Activated CD8-positive, alpha-beta memory T cell treated with anti-CD3 and anti-CD28 coated beads for 24 hours (primary cell): ENCODE measurements around the gene GOLGA8Q.
"Not testable (repeated sequence)": the region's sequence is repeated elsewhere in the genome, so short reads cannot be mapped to it uniquely, and the experiment has no call there.

Experiments
- DNase-seq: peaks from one replicate; pipeline ENCODE4 v3.0.0-alpha.2; 2020

GOLGA8Q gene

GRCh38 chr15:30551750-30552149 lies at the start of gene GOLGA8Q:
Gene GOLGA8Q (plus strand): TSS chr15:30552050. CDS start chr15:30552078, 28 bp downstream.
- not testable (repeated sequence) for DNase-seq

DNA sequence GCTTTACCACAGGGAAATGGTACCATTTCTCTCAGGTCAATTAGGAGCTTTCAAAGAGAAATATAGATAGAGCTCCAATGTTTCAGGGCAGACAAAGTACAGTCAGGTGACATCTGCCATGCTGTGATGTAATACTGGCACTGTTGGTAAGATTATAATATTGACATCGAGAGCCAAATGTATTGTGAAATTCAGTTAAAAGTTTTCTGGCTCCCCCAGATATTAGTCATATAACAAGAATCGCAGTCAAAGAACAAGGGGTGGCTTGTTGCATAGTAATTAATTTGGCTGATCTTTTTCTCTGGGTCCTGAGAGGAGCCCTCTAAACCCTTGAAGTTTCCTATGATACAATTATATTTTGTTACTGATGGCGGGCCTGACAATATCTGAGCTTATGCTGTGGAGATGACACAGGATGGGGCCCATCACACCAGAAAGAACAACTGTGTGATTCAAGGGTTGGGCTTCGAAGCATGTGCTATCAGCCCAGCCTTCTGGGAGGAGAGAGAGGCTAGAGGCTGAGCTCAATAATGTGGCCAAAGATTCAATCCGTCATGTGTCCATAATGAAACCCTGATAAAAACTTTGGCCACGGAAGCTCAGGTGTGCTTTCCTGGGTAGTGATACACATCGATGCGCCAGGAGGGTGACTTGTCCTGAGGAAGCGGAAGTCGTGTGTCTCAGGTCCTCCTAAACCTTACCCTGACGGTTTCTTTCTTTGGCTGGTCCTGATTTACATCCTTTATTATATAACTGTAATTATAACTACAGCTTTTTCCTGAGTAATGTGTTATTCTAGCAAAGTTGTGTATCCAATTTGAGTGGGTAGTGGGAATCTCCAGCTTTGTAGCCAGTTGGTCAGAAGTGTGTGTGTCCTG lies 48.7 kb upstream of the GOLGA8Q start:
- not testable (repeated sequence) for DNase-seq

- not testable (repeated sequence) for DNase-seq
These were observed 47.5 kb upstream of the GOLGA8Q start for GRCh38 chr15:30504162-30504843.

GRCh38 chr15:30514545-30514944 lies 37.3 kb upstream of the GOLGA8Q start:
- DNase-seq: not testable (repeated sequence)

DNA sequence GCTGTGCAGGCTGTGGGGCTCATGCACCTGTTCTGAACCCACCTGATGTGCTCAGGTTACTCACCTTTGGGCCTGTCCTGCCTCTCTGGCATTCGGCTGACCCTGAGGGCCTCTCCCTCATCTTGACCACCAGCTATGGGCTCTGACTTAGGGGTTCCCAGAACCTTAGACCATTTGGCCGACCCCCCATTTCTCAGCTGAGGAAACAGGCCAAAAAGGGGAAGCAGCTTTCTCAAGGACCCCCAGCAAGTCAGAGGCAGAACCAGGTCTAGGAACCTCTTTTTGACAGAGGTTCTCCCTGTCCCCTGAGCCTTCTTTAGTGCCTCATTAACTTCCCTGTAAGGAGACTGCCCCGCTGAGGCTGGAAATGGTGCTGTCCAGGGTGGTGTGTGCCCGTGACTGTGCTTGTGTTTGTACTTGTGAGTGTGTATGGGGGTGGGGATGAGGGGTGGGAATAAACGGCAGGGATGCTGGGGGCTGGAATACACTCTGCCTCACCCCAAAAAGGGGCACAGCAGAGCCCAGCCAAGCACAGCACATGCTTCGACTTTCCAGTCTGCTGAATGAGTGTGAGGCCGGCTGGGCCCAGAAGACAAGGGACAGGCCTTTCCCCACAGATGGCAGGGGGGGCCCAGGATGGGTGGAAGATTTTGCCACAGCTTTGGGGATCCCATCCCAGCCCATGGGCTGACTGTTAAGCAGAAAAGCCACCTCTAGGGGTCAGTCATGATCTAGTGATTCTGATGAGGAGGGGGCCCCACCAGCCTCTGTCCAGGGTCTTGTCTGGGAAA lies 28.2 kb upstream of the GOLGA8Q start:
- DNase-seq: not testable (repeated sequence)

DNA sequence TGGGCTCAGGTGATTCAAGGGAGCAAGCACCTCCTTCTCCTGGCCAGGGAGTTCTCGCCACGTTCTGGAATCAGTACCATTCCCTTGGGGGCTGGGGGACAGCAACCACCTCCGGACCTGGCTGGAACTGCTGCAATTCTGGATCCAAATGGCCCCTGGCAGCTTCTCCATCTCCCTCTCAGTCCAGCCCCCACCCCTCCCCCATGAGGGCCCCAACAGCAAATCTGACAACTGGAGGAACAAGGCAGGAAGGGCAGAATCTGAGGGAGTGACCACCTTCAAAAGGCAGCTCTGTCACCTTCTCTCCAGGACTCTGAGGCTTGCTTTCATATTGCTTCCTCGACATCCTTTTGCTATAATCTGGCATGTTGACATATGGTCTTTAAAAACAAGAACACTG lies 25.9 kb upstream of the GOLGA8Q start:
- DNase-seq: not testable (repeated sequence)

DNA sequence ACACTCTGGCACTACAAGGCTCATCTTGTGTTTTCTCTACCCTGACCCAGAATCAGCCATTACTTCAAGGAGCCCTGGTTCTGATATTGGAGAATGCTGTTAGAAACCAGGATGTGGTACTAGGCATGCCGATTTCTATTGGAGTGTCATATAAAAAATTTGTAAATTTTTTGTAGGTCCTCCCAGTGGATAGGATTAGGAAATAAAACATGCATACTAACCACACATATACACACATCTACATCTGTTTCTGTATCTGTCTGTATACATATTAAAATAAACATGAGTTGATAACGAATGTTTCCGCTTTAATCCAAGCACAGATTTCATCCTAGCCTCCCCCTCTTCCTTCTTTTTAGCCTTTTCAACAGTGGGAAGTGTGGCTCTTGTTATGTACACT lies 22.8 kb upstream of the GOLGA8Q start:
- not testable (repeated sequence) for DNase-seq

DNA sequence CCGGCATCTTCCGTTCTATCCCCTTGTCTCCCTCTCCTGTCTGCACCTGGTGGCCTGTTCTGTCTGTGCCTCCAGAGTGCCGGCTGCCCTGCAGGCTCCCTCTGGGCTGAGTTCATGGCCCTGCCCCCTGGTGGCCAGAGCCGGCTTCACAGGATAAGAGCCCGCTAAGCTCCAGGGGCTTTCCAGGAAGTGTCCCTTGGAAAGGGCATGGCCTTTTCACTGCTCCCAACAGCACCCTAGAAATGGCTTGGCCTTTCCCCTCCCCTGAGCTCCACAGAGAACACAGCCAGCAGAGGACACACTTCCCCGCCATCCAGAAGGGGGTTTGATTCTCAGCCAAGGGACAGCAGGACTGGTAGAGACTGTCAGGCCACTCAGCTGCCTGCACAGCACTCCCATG lies 15.1 kb downstream of the GOLGA8Q start:
- DNase-seq: not testable (repeated sequence)

DNA sequence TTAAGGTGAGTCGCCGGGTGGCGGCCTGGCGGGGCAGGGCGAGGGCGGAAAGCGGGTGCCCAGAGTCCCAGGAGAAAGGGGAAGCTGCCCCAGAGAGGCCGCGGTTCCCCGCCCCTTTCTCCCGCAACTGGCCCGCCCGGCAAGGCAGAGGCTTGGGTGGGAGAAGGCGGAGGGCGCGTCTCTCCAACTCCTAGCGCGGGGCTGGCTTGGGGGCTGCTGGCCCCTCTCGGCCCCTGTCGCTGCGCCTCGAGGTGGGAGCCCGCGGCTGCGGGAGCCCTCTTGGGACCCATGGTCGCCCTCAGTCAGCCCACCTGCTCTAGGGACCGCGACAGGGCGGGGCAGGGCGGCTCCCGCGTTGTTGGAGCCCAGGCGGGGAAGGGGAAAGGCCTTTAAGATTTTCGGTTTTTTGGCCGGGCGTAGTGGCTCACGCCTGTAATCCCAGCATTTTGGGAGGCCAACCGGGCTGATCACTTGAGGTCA lies 21.2 kb downstream of the GOLGA8Q start:
- not testable (repeated sequence) for DNase-seq

DNA sequence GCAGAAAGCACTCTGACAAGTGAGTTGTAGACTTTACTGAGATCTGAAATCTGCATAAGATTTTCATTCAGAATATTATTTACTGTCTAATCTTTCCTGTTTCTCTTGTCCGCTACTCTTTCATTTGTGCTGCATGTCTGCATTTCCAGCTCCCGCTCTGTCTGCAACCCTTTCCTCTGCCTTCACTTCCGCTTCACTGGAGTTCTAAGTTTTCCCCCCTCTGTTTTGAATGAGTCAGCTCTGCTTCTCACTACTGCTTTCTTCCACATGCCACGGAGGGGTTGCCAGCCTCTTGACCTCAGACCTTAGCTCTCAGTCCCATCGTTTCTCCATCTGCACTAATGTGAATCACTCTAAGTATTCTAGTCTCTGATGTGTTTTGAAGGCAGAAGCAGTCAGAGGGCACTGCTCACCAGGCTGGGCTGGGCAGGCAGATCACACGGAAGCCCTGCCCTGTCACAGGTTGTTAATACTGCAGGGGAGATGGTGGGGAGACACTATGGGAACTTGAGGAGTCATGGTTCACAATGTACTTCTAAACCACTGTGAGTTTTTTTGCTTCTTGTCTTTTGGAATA lies 27.6 kb downstream of the GOLGA8Q start:
- DNase-seq: not testable (repeated sequence)

GRCh38 chr15:30580716-30581115 lies 28.9 kb downstream of the GOLGA8Q start:
- not testable (repeated sequence) for DNase-seq

DNA sequence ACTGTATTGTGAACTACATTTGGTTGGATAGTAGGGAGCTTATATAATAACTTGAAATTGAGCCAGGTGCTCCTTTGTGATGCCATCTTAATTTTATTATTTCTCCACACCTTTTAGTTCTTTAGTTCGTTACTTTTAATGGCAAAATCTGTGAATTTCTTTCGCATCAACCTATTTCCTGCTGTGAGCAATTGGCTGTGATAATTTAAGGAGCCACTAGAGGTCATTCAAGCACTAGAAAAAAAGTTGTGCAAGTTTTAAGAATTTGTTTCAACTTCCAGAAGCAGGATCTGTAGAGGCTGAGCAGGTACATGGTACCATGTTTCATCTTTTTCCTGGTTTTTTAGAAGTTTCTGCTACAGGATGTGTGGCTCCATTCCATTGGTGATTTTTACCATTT lies 47.1 kb downstream of the GOLGA8Q start:
- DNase-seq: not testable (repeated sequence)

DNA sequence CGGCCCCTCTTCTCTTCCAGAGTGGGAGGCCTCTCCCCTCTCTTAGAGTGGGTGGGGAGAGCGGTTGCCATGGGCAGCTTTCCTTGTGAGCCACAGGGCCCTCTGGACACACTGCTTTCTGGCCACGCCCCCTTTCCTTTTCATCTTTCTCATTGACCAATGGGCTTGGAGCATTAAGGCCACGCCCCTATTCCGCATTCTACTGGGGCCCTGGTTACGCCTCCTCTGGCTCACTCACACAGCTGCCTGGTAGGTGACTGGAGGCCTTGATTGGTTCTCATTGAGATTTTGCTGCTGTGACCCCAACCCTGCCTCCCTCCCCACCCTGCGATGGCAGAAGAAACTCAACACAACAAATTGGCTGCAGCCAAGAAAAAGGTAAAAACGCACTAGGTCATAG lies 51.9 kb downstream of the GOLGA8Q start, which contains the start of gene GOLGA8H:
GOLGA8H (plus strand) TSS at position 233 of the 400 bp plus-strand sequence; CDS start at position 331, 98 bp downstream.
- DNase-seq: not testable (repeated sequence)
